K562 (cell line): ENCODE data around the gene BRAF. TPM values are rescaled to one million over a fixed set of nuclear protein-coding genes. Genes with fewer than 3 reads are reported as not detected.

Experiments
- ATAC-seq: fragments of 200-7000 bp; cut with Tn5 transposase; 3 replicates; pipeline ENCODE4 v1.9.1; 2020; ENCODE audit warnings: moderate library complexity
- BruUV-seq: library from RNA; stranded (reverse); fragments of 400-500 nt; replicated peaks from 2 replicates; lab custom pipeline; 2021; lab: Mats Ljungman, UMichigan
- CTCF ChIA-PET: fragments of 300-600 bp; formaldehyde crosslinking; extraction: SDS; loops from one replicate; lab custom pipeline; 2021; ENCODE audit warnings: low intra/inter-chr PET ratio; lab: Yijun Ruan, JAX
- POLR2A ChIA-PET: fragments of 300-600, 350-650 bp; sonication (Branson Sonifier 250); formaldehyde crosslinking; extraction: SDS; loops from one replicate; lab custom pipeline; 2021; ENCODE audit warnings: antibody characterized with exemption, inconsistent platforms; lab: Yijun Ruan, JAX
- DNase-seq, 4 experiments: peaks; one replicate each; pipeline versions ENCODE4 v3.0.0 to v3.0.0-alpha.2; 2011 to 2018; ENCODE audit warnings: low spot score in 3 of 4, mixed read lengths in 3 of 4; ENCODE audit errors: extremely low read depth in 1 of 4
- FAIRE-seq: peaks from 2 replicates; lab custom pipeline; 2011; peaks lifted over from hg19 to GRCh38; lab: Jason Lieb, UNC
- H2AFZ ChIP-seq: 2 replicates; pipeline ENCODE4 v1.6.0; 2011; ENCODE audit warnings: low read depth, low read length, control low read depth, inconsistent platforms
- H3K27ac ChIP-seq: fragments of 200-600 bp; 3 replicates; pipeline ENCODE4 v1.8.0; 2011; ENCODE audit warnings: low read depth, mild to moderate bottlenecking, control low read depth, inconsistent platforms, low read length, moderate library complexity, mixed read lengths; ENCODE audit errors: extremely low read depth
- H3K27me3 ChIP-seq, 2 experiments: fragments of 300-600 bp in 1 of 2; 2 replicates in 1 of 2; 3 replicates in 1 of 2; pipeline versions ENCODE4 v1.6.0 to v1.8.0; 2011; ENCODE audit warnings: inconsistent platforms in 2 of 2, low read length in 2 of 2, mild to moderate bottlenecking in 1 of 2, mixed read lengths in 1 of 2, moderate library complexity in 1 of 2; ENCODE audit not compliant: control insufficient read depth in 2 of 2, insufficient read depth in 2 of 2
- H3K36me3 ChIP-seq: fragments of 300-600 bp; 3 replicates; pipeline ENCODE4 v1.8.0; 2011; ENCODE audit warnings: mild to moderate bottlenecking, low read length, inconsistent platforms; ENCODE audit not compliant: control insufficient read depth, insufficient read depth
- H3K4me1 ChIP-seq, 2 experiments: fragments of 200-600 bp in 1 of 2; replicated peaks in 1 of 2; 2 replicates in 1 of 2; 3 replicates in 1 of 2; pipeline versions ENCODE4 v1.5.1 to v1.8.0; 2011; ENCODE audit warnings: inconsistent platforms in 2 of 2, low read length in 2 of 2, mild to moderate bottlenecking in 1 of 2, mixed read lengths in 1 of 2, moderate library complexity in 1 of 2; ENCODE audit not compliant: control insufficient read depth in 2 of 2, insufficient read depth in 2 of 2
- H3K4me2 ChIP-seq: 2 replicates; pipeline ENCODE4 v1.6.1; 2011; ENCODE audit warnings: low read length, control low read depth, inconsistent platforms, mixed read lengths; ENCODE audit not compliant: insufficient read depth
- H3K4me3 ChIP-seq: fragments of 200-600 bp; sonication (generic), shearing (Covaris generic); 2 replicates; pipeline ENCODE4 v1.5.1; 2016; ENCODE audit warnings: control low read depth, inconsistent platforms
- H3K79me2 ChIP-seq: fragments of 200-600 bp; 3 replicates; pipeline ENCODE4 v1.8.0; 2011; ENCODE audit warnings: low read length, inconsistent platforms; ENCODE audit not compliant: control insufficient read depth, insufficient read depth
- H3K9ac ChIP-seq, 2 experiments: 2 replicates each; pipeline versions ENCODE4 v1.6.0 to v1.6.1; 2011; ENCODE audit warnings: low read depth in 2 of 2, low read length in 2 of 2, control low read depth in 1 of 2, inconsistent platforms in 1 of 2, mild to moderate bottlenecking in 1 of 2, mixed read lengths in 1 of 2; ENCODE audit not compliant: insufficient read depth in 1 of 2
- H3K9me1 ChIP-seq: one replicate; pipeline ENCODE4 v1.6.0; 2011; ENCODE audit warnings: inconsistent platforms, mild to moderate bottlenecking, low read length, moderate library complexity; ENCODE audit not compliant: control insufficient read depth, insufficient read depth
- H3K9me3 ChIP-seq: replicated peaks from 2 replicates; pipeline ENCODE4 v1.5.1; 2011; ENCODE audit warnings: low read depth, low read length, inconsistent platforms; ENCODE audit not compliant: control insufficient read depth, insufficient read depth
- H4K20me1 ChIP-seq: replicated peaks from 2 replicates; pipeline ENCODE4 v1.6.1; 2011; ENCODE audit warnings: low read length, inconsistent platforms, mixed read lengths; ENCODE audit not compliant: control insufficient read depth, insufficient read depth
- CEBPB ChIP-seq: fragments of 450-650 bp; IDR thresholded peaks from 2 replicates; pipeline ENCODE4 v1.6.1; 2016; ENCODE audit warnings: missing genetic modification characterization, missing compliant biosample characterization
- GTF3C2 ChIP-seq: IDR thresholded peaks from 3 replicates; pipeline ENCODE4 v1.6.1; 2011; ENCODE audit warnings: borderline replicate concordance, mild to moderate bottlenecking, moderate library complexity; ENCODE audit not compliant: insufficient read length; ENCODE audit errors: extremely low read depth
- MCM7 ChIP-seq, 2 experiments: fragments of 450-650 bp; IDR thresholded peaks; 2 replicates each; pipeline ENCODE4 v1.6.1; 2016 to 2018
- ZNF518B ChIP-seq: fragments of 250-450 bp; sonication (Bioruptor Pico); IDR thresholded peaks from 2 replicates; pipeline ENCODE4 v1.5.0; 2021; ENCODE audit warnings: mild to moderate bottlenecking, moderate library complexity
- WGBS: fragments of 100-300 bp; shearing (Covaris generic); methylation state at CpG from one replicate; pipeline ENCODE4 v1.1.6; 2016; ENCODE audit warnings: low coverage, mixed read lengths; ENCODE audit not compliant: insufficient coverage; ENCODE audit errors: missing lambda C conversion rate; 5-methylcytosine and 5-hydroxymethylcytosine counted together
- in situ Hi-C: fragments of 300-500 bp; cut with MboI; formaldehyde crosslinking; loops from 4 replicates; pipeline ENCODE4 v1.15.0; 2018; ENCODE audit warnings: inconsistent platforms, mixed read lengths
- intact Hi-C: fragments of 100-400 bp; cut with micrococcal nuclease; formaldehyde crosslinking; loops from 2 replicates; pipeline ENCODE4 v1.14.2; 2022
- polyA plus RNA-seq, 8 experiments: library from polyadenylated mRNA; depleted of rRNA in 4 of 8; stranded (reverse) in 5 of 8; unstranded in 3 of 8; fragments of >200 nt; fragmentation: Nextera tagmentation in 2 of 8; fragmentation: Illumina TruSeq in 1 of 8; extraction: Ambion mirVana in 2 of 8; extraction: Trizol in 1 of 8; gene quantifications; 2 replicates each; pipeline versions ENCODE4 v1.2.1 to v1.2.3, GENCODE V29; 2011 to 2014; ENCODE audit warnings: inconsistent platforms in 1 of 8, missing spikeins in 1 of 8
- total RNA-seq, 7 experiments: library from RNA; depleted of rRNA in 6 of 7; stranded (reverse); fragments of >200 nt in 6 of 7; fragmentation: Illumina TruSeq in 2 of 7; extraction: Trizol in 2 of 7; gene quantifications; 2 replicates each; pipeline versions ENCODE4 v1.2.1 to v1.2.3, GENCODE V29; 2011 to 2021; ENCODE audit warnings: low replicate concordance in 1 of 7

BRAF gene
- total and polyA plus RNA-seq, 9 of the 15 experiments (the other 6 are each of a cell fraction or from before 2014, with no cell fraction given), result 3.6 to 38.3 (median 21.9) TPM

- no peaks in the 10 kb centered on the region for H4K20me1 ChIP-seq
- H3K4me3 ChIP-seq, result no peak overlapping the region
- H3K9me1 ChIP-seq, result no peaks in the 10 kb centered on the region
- no peak overlapping the region for H3K9ac ChIP-seq
- no peak for TF ChIP-seq ZNF518B (CRISPR knock-in tag)
- TF ChIP-seq GTF3C2, result no peak
- no peak for TF ChIP-seq CEBPB (tag)
- no peak for TF ChIP-seq MCM7 (IDR thresholded peaks at IDR 0.05)
- BruUV-seq, result no TSS peak
- no peak overlapping the region for H3K4me2 ChIP-seq
- H3K36me3 ChIP-seq, result peaks cover 6% of the 10 kb centered on the region; the same call in 1 of the 3 replicates
- in situ Hi-C loops, result no loop called here
- POLR2A ChIA-PET, result no interaction called here
- 63% methylated on average over 3 of the region's 3 CpGs for WGBS
- no peak overlapping the region for H3K27ac ChIP-seq
- H3K79me2 ChIP-seq, result no peaks in the 10 kb centered on the region
- no peaks in the 10 kb centered on the region for H3K27me3 ChIP-seq
- CTCF ChIA-PET, result no interaction called here
- no peak for FAIRE-seq
- H3K4me1 ChIP-seq, result peaks cover 18 to 31% of the 10 kb centered on the region in 2 experiments; a peak in 4 of 5 replicates
- no peak for ATAC-seq
- no peak overlapping the region for H2AFZ ChIP-seq
- intact Hi-C loops, result loop anchor here (10.0 kb wide), 2 partner anchors 308 to 858 kb away; no protein-coding TSS in a partner anchor
- DNase-seq, result no peak
- H3K9me3 ChIP-seq, result no peaks in the 10 kb centered on the region
Measured at GRCh38 chr7:140676306-140676705, 248.4 kb downstream of the BRAF start.
